Activated CD4-positive, CD25-positive, alpha-beta regulatory T cell treated with anti-CD3 and anti-CD28 coated beads, Interleukin-2, amount 50 U/mL, for 24 hours (primary cell): ENCODE data around the gene TMPRSS9.
"Not testable (repeated sequence)": the region's sequence is repeated elsewhere in the genome, so short reads cannot be mapped to it uniquely, and the experiment has no call there.

ENCODE experiments used
- ATAC-seq, 2 donors: fragments of 150-1000 bp; cut with Tn5 transposase; one replicate each; pipeline ENCODE4 v1.10.0; 2021; ENCODE audit warnings: mild to moderate bottlenecking in 1 of 2, moderate library complexity in 1 of 2

The TMPRSS9 gene

GRCh38 chr19:2394442-2395292 is 34.6 kb downstream of the TMPRSS9 start:
- ATAC-seq, result no peak

GRCh38 chr19:2395293-2395829 is 35.3 kb downstream of the TMPRSS9 start:
- ATAC-seq, result not testable (repeated sequence)

DNA sequence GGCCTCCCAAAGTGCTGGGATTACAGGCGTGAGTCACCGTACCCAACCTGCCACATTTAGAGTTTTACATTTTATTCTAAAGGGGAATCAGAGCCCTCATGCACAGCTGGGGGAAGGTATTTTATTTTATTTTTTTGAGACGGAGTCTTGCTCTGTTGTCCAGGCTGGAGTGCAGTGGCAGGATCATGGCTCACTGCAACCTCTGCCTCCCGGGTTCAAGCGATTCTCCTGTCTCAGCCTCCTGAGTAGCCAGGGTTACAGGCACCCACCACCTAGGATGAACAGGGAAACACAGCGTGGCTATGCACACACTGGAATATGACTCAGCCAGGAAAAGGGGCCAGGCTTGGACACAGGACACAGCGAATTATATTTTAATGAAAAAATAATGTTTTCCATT is 37.1 kb downstream of the TMPRSS9 start:
- not testable (repeated sequence) for ATAC-seq

GRCh38 chr19:2398735-2399305 is 38.8 kb downstream of the TMPRSS9 start:
- ATAC-seq, result no peak

DNA sequence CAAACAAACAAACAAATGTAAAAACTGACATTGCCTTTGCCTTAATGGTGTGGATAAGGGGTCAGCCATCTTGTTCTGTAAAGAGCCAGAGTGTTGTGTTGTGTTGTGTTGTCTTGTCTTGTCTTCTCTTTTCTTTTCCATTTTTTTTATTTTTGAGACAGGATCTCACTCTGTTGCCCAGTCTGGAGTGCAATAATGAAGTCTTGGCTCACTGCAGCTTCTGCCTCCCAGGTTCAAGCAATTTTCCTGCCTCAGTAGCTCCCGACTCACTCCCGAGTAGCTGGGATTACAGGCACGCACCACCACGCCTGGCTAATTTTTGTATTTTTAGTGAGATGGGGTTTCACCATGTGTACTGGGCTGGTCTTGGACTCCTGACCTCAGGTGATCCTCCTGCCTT is 39.5 kb downstream of the TMPRSS9 start:
- no peak for ATAC-seq

DNA sequence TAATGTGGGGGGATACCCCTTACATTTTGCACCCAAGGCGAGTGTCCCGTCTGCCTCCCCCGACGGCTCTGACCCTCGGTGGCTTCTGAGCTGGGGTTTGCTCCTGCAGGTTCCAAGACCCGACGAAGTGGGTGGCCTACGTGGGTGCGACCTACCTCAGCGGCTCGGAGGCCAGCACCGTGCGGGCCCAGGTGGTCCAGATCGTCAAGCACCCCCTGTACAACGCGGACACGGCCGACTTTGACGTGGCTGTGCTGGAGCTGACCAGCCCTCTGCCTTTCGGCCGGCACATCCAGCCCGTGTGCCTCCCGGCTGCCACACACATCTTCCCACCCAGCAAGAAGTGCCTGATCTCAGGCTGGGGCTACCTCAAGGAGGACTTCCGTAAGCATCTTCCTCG is 48.2 kb downstream of the TMPRSS9 start:
- ATAC-seq, result no peak

DNA sequence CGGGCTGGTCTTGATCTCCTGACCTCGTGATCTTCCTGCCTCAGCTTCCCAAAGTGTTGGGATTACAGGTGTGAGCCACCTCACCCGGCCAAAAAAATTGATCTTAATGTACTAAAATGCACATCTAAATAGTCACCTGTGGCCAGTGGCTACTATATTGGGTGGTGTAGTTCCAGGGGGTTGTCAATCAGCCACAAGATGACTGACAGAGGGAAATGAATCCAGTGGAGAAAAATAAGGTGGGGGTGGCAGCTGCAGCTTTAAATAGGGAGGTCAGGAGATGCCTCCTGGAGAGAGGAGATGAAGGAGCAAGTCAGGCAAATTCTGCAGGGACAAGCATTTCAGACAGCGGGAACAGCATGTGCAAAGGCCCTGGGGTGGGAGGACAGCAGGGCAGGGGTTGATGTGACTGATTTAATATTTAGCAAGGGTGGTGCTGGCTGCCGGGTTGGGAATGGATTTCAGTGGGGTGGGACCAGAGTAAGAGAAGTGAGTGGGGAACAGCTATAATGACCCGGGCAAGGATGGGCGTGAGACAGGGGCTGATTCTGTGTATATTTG is 49.4 kb downstream of the TMPRSS9 start:
- ATAC-seq, result no peak

GRCh38 chr19:2410023-2410422 is 50.0 kb downstream of the TMPRSS9 start:
- ATAC-seq, result no peak

GRCh38 chr19:2411709-2412108 is 51.6 kb downstream of the TMPRSS9 start:
- ATAC-seq, result no peak

DNA sequence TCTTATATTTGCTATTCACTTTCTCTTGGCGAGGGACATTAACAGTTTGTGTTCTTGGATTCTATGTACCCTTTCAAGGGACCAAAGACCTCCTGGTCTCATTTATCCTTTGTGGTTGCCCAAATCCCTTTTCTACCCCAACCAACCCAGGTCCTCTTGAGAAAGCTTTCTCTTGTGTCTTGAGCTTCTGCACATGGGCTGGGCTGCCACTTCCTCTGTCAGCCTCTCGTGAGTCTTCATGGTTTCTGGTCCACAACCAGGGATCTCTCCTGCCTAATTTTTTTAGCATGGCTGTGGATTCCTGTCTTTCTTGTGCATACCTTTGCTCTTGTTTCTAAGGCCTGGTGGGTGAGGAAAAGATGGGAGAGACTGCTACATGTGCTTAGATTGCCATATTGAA is 52.4 kb downstream of the TMPRSS9 start:
- no peak for ATAC-seq

DNA sequence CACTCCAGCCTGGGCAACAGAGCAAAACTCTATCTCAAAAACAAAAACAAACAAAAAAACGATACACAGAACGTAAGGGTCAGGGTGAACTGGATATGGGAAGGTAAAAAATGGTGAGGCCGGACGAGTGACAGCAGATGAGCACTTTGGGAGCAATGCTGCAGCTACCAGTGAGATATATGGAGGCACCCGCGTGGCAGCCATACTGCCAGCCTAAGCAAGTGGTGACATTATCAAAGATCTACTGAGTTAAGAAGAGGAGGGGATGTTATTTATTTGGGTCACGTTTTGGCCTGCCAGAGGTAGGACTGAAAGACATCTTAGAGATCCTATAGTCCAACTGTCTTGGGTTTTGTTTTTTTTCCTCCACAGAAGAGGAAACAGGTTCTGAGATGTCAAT is 53.1 kb downstream of the TMPRSS9 start:
- no peak for ATAC-seq

DNA sequence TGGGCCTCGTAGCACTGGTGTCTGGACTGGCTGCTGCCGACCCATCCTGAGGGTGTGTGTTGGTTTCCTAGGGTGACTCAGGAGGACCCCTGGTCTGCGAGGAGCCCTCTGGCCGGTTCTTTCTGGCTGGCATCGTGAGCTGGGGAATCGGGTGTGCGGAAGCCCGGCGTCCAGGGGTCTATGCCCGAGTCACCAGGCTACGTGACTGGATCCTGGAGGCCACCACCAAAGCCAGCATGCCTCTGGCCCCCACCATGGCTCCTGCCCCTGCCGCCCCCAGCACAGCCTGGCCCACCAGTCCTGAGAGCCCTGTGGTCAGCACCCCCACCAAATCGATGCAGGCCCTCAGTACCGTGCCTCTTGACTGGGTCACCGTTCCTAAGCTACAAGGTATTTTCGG is 53.6 kb downstream of the TMPRSS9 start:
- no peak for ATAC-seq

GRCh38 chr19:2415281-2415972 is 55.4 kb downstream of the TMPRSS9 start:
- no peak for ATAC-seq

- no peak for ATAC-seq
Observed at GRCh38 chr19:2415973-2416319, 55.9 kb downstream of the TMPRSS9 start.

DNA sequence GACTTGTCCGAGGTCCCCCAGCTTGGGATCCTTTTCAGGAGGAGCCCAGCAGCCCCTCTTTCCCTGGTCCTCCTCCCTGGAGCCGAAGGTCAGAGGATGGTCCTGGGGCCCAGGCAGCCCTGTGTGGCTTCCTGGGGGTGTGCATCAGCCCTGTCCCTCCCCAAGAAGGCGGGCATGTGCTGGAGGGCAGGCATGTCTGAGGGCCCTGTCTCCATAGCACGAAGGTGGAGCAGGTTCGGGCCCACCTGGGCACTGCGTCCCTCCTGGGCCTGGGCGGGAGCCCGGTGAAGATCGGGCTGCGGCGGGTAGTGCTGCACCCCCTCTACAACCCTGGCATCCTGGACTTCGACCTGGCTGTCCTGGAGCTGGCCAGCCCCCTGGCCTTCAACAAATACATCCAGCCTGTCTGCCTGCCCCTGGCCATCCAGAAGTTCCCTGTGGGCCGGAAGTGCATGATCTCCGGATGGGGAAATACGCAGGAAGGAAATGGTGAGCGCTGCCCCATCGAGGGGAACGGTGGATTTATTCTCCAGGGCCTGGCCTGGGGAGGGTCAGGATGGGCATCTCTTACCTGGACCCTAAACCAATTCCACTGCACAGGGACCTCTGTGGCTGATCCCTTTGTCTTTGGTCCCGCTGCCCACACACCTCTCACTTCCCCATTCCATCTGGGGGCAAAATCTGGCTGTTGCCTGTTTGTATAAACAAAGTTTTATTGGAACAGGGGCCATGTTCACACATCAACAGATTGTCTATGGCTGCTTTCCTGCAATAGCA is 56.4 kb downstream of the TMPRSS9 start:
- peak in 1 of 2 donors; percentile 13 for ATAC-seq

- ATAC-seq, result not testable (repeated sequence)
Observed at GRCh38 chr19:2417436-2417835, 57.4 kb downstream of the TMPRSS9 start.

GRCh38 chr19:2417881-2418406 is 57.9 kb downstream of the TMPRSS9 start:
- ATAC-seq, result no peak

DNA sequence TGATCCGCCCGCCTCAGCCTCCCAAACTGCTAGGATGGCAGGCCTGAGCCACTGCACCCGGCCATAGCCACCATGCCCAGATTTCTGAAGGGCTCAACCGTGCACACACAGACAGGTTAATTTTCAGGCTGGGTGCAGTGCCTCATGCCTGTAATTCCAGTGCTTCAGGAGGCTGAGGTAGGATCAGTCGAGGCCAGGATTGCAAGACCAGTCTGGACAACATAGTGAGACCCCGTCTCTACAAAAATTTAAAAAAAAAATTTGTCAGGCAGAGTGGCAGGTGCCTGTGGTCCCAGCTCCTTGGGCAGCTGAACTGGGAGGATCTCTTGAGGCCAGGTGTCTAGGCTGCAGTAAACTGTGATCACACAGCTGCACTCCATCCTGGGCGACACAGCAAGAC is 59.7 kb downstream of the TMPRSS9 start:
- ATAC-seq, result no peak

DNA sequence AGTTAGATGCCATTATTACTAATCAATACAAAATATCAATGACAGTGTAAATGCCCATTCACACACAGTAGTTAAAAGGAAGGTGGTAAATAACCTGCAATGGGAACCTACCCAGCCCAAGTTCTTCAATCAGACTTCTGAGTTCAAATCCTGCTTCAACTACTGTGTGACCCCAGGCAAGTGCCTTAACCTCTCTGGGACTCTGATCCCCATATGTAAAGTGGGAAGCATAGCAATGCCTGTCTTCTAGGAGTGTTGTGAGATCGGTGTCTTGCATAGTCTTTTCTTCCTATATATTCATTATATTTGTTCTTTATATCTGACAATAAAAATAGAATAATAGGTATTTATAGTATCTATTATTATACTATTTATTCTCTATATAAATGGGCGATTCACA is 60.4 kb downstream of the TMPRSS9 start:
- ATAC-seq, result no peak

- ATAC-seq, result no peak
Observed at GRCh38 chr19:2421581-2422306, 61.7 kb downstream of the TMPRSS9 start.

GRCh38 chr19:2423071-2423914 is 63.2 kb downstream of the TMPRSS9 start:
- no peak for ATAC-seq
